Measurements from ENCODE around the gene MAD2L1. TPM values are rescaled to one million over a fixed set of nuclear protein-coding genes. Genes with fewer than 3 reads are reported as not detected.

The MAD2L1 gene
- total and polyA plus RNA-seq, 2 of the 13 experiments (the other 11 are each of a cell fraction or from before 2014, with no cell fraction given) = 40.6 to 109 TPM

DNA sequence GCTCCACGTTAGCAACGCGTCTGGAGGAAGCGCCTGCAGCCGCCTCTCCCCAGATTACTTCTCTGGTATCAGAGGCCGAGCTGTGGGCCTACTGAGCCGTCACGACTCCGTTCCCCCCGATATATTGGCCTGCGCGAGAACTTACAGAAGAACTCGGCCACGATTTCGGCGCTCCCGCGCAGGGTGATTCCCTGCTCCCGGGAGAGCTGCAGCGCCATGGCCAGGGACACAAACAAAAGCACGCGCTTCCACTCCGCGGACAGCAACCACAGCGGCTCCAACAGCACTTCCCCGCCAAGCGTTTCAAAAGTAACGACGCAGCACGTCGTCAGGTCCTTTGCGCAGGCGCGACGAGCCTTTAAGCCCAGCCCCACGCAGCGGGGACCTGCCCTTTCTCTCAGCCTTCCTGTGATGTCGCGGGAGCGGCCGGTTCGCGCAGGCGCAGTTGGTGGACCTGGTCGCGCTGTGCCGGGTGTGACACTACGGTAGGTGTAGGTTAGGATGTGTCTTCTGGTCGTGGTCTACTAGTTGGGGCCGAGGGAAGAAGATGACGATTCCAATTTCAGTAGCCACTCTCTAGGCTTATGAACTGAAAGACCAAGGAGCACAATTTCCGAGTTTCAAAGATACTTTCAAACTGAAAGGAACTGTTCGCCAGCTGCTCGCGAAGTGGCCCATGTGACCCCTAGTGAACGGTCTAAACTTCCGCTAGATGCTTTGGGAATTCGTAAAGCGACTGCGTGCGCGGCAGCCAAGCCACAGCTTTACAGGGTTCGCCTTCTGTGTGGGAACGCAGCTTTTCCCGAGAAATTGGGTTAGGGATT is at the start of gene MAD2L1 (continued):
- TF ChIP-seq, protein P1, sequence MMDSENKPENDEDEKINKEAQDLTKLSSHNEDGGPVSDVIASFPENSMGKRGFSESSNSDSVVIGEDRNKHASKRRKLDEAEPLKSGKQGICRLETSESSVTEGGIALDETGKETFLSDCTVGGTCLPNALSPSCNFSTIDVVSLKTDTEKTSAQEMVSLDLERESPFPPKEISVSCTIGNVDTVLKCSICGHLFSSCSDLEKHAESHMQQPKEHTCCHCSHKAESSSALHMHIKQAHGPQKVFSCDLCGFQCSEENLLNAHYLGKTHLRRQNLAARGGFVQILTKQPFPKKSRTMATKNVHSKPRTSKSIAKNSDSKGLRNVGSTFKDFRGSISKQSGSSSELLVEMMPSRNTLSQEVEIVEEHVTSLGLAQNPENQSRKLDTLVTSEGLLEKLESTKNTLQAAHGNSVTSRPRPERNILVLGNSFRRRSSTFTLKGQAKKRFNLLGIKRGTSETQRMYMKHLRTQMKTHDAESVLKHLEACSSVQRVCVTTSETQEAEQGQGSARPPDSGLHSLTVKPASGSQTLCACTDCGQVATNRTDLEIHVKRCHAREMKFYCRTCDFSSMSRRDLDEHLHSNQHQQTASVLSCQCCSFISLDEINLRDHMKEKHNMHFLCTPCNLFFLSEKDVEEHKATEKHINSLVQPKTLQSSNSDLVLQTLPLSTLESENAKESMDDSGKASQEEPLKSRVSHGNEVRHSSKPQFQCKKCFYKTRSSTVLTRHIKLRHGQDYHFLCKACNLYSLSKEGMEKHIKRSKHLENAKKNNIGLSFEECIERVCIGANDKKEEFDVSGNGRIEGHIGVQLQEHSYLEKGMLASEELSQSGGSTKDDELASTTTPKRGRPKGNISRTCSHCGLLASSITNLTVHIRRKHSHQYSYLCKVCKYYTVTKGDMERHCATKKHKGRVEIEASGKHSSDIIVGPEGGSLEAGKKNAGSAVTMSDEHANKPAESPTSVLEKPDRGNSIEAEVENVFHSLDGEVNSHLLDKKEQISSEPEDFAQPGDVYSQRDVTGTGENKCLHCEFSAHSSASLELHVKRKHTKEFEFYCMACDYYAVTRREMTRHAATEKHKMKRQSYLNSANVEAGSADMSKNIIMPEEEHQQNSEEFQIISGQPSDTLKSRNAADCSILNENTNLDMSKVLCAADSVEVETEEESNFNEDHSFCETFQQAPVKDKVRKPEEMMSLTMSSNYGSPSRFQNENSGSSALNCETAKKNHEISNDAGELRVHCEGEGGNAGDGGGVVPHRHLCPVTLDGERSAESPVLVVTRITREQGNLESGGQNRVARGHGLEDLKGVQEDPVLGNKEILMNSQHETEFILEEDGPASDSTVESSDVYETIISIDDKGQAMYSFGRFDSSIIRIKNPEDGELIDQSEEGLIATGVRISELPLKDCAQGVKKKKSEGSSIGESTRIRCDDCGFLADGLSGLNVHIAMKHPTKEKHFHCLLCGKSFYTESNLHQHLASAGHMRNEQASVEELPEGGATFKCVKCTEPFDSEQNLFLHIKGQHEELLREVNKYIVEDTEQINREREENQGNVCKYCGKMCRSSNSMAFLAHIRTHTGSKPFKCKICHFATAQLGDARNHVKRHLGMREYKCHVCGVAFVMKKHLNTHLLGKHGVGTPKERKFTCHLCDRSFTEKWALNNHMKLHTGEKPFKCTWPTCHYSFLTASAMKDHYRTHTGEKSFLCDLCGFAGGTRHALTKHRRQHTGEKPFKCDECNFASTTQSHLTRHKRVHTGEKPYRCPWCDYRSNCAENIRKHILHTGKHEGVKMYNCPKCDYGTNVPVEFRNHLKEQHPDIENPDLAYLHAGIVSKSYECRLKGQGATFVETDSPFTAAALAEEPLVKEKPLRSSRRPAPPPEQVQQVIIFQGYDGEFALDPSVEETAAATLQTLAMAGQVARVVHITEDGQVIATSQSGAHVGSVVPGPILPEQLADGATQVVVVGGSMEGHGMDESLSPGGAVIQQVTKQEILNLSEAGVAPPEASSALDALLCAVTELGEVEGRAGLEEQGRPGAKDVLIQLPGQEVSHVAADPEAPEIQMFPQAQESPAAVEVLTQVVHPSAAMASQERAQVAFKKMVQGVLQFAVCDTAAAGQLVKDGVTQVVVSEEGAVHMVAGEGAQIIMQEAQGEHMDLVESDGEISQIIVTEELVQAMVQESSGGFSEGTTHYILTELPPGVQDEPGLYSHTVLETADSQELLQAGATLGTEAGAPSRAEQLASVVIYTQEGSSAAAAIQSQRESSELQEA (CRISPR knock-in tag; IDR thresholded peaks at IDR 0.05; ENCODE audit: not compliant biosample characterization) = no peak
- TF ChIP-seq, protein P2, sequence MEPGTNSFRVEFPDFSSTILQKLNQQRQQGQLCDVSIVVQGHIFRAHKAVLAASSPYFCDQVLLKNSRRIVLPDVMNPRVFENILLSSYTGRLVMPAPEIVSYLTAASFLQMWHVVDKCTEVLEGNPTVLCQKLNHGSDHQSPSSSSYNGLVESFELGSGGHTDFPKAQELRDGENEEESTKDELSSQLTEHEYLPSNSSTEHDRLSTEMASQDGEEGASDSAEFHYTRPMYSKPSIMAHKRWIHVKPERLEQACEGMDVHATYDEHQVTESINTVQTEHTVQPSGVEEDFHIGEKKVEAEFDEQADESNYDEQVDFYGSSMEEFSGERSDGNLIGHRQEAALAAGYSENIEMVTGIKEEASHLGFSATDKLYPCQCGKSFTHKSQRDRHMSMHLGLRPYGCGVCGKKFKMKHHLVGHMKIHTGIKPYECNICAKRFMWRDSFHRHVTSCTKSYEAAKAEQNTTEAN (CRISPR knock-in tag; conservative IDR thresholded peaks at IDR 0.05) = 0 out of 2 replicates have a peak, but pooled peaks have one; percentile 16
- TF ChIP-seq, protein P3, sequence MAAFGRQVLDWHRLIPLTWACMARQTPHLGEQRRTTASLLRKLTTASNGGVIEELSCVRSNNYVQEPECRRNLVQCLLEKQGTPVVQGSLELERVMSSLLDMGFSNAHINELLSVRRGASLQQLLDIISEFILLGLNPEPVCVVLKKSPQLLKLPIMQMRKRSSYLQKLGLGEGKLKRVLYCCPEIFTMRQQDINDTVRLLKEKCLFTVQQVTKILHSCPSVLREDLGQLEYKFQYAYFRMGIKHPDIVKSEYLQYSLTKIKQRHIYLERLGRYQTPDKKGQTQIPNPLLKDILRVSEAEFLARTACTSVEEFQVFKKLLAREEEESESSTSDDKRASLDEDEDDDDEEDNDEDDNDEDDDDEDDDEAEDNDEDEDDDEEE (CRISPR knock-in tag; IDR thresholded peaks at IDR 0.05) = 0 out of 2 replicates have a peak, but pooled peaks have one; percentile 37
- no peak for TF ChIP-seq SOX5 (CRISPR knock-in tag; IDR thresholded peaks at IDR 0.05; ENCODE audit: borderline replicate concordance)
- TF ChIP-seq ZNF296 (CRISPR knock-in tag; conservative IDR thresholded peaks at IDR 0.05) = no peak
- TF ChIP-seq ESRRA (CRISPR knock-in tag; IDR thresholded peaks at IDR 0.05; ENCODE audit: low read depth) = peak; percentile 4; the same call in 1 of the 2 replicates
- no peak for TF ChIP-seq TRIM24 (CRISPR knock-in tag; IDR thresholded peaks at IDR 0.05)
- TF ChIP-seq, protein P4, sequence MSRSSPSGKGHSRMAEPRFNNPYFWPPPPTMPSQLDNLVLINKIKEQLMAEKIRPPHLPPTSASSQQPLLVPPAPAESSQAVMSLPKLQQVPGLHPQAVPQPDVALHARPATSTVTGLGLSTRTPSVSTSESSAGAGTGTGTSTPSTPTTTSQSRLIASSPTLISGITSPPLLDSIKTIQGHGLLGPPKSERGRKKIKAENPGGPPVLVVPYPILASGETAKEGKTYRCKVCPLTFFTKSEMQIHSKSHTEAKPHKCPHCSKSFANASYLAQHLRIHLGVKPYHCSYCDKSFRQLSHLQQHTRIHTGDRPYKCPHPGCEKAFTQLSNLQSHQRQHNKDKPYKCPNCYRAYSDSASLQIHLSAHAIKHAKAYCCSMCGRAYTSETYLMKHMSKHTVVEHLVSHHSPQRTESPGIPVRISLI (CRISPR knock-in tag; IDR thresholded peaks at IDR 0.05; ENCODE audit: borderline replicate concordance) = no peak; the same call in 1 of the 2 replicates
- TF ChIP-seq, protein P5, sequence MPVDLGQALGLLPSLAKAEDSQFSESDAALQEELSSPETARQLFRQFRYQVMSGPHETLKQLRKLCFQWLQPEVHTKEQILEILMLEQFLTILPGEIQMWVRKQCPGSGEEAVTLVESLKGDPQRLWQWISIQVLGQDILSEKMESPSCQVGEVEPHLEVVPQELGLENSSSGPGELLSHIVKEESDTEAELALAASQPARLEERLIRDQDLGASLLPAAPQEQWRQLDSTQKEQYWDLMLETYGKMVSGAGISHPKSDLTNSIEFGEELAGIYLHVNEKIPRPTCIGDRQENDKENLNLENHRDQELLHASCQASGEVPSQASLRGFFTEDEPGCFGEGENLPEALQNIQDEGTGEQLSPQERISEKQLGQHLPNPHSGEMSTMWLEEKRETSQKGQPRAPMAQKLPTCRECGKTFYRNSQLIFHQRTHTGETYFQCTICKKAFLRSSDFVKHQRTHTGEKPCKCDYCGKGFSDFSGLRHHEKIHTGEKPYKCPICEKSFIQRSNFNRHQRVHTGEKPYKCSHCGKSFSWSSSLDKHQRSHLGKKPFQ (CRISPR knock-in tag; IDR thresholded peaks at IDR 0.05; ENCODE audit: insufficient replicate concordance) = peak; percentile 77
- TF ChIP-seq FOXA3 (CRISPR knock-in tag; IDR thresholded peaks at IDR 0.05) = peak; percentile 19; the same call in 1 of the 2 replicates
